GM12873 (cell line): ENCODE measurements around the gene NFIA.

ENCODE experiments used
- CTCF ChIP-seq: IDR thresholded peaks from 2 replicates; pipeline ENCODE4 v1.5.1; 2012; ENCODE audit warnings: low read depth, mild to moderate bottlenecking, moderate library complexity, low read length, control low read depth; ENCODE audit not compliant: insufficient read depth; ENCODE audit errors: missing control alignments

NFIA gene

GRCh38 chr1:61102621-61103020 lies 20.3 kb downstream of the NFIA start:
- no peak for TF ChIP-seq CTCF

GRCh38 chr1:61104220-61104671 lies 21.9 kb downstream of the NFIA start:
- no peak for TF ChIP-seq CTCF

GRCh38 chr1:61107638-61108037 lies 25.3 kb downstream of the NFIA start:
- no peak for TF ChIP-seq CTCF

- TF ChIP-seq CTCF: no peak
Measured at GRCh38 chr1:61109158-61109557, 26.8 kb downstream of the NFIA start.

GRCh38 chr1:61109910-61110309 lies 27.5 kb downstream of the NFIA start:
- TF ChIP-seq CTCF: no peak

GRCh38 chr1:61110554-61110953 lies 28.2 kb downstream of the NFIA start:
- no peak for TF ChIP-seq CTCF

GRCh38 chr1:61111084-61112004 lies 29.0 kb downstream of the NFIA start:
- no peak for TF ChIP-seq CTCF
